Prostate gland (tissue), 2 donors: ENCODE measurements around the gene MIP. TPM values are rescaled to one million over a fixed set of nuclear protein-coding genes. Genes with fewer than 3 reads are reported as not detected.

ENCODE experiments used
- DNase-seq: peaks from one replicate; pipeline ENCODE4 v3.0.0-alpha.2; 2019; ENCODE audit warnings: low spot score
- H3K27ac ChIP-seq, 2 donors: fragments of 200-600 bp; sonication (generic); 2 replicates each; pipeline ENCODE4 v1.5.1; 2017 to 2019
- H3K27me3 ChIP-seq: fragments of 200-600 bp; sonication (generic); replicated peaks from 2 replicates; pipeline ENCODE4 v1.5.1; 2019; ENCODE audit not compliant: insufficient read depth
- H3K36me3 ChIP-seq, 2 donors: fragments of 200-600 bp; sonication (generic); 1 replicate in 1 of 2; 2 replicates in 1 of 2; pipeline versions ENCODE4 v1.5.1 to v1.8.1; 2017 to 2019
- H3K4me1 ChIP-seq: fragments of 200-600 bp; sonication (generic); replicated peaks from 2 replicates; pipeline ENCODE4 v1.5.1; 2019
- H3K4me3 ChIP-seq, 2 donors: fragments of 200-600 bp; sonication (generic); 2 replicates each; pipeline ENCODE4 v1.5.1; 2017 to 2019
- H3K9me3 ChIP-seq: fragments of 200-600 bp; sonication (generic); 2 replicates; pipeline ENCODE4 v1.5.1; 2017
- POLR2A ChIP-seq: fragments of 450-650 bp; IDR thresholded peaks from one replicate; pipeline ENCODE4 v1.6.1; 2016; ENCODE audit warnings: antibody characterized with exemption, mild to moderate bottlenecking
- POLR2AphosphoS5 ChIP-seq: sonication (generic); formaldehyde crosslinking; IDR thresholded peaks from one replicate; pipeline ENCODE4 v1.6.1; 2017; ENCODE audit warnings: antibody characterized with exemption
- WGBS: methylation state at CpG from one replicate; pipeline ENCODE4 v1.1.5; 2018; 5-methylcytosine and 5-hydroxymethylcytosine counted together
- intact Hi-C: fragments of 100-400 bp; cut with DNase I; formaldehyde crosslinking; loops from one replicate; pipeline ENCODE4 v1.14.2; 2022
- total RNA-seq, 2 donors: library from RNA; depleted of rRNA; stranded (reverse); fragments of >200 nt; gene quantifications; one replicate each; pipeline ENCODE4 v1.1.0, GENCODE V29; 2016
- TF ChIP-seq, protein P1 (sequence below), 4 experiments: fragments of 200-600 bp in 2 of 4; fragments of 450-650 bp in 2 of 4; sonication (generic) in 2 of 4; IDR thresholded peaks; 1 replicate in 3 of 4; 2 replicates in 1 of 4; pipeline ENCODE4 v1.5.1; 2016 to 2019; ENCODE audit warnings: antibody characterized with exemption in 4 of 4, mild to moderate bottlenecking in 2 of 4, moderate library complexity in 2 of 4

MIP gene
- total RNA-seq, 2 donors from 2014 or later, result not detected

DNA sequence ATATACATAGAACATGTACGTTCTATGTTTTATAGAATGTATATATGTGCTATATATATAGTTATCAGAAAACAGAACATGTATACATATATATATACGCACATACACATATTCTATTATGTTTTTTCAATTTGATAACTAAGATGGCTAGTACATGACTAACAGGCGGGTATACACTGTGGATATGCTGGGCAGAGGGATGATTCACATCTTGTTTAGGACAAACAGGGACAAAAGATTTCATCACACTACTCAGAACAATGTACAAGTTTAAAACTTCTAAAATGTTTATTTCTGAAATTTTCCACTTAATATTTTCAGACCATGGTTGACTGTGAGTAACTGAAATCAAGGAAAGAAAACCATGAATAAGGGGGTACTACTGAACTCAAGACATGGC, 22.6 kb downstream of the MIP start:
- Histone ChIP-seq H3K9me3 (no peaks in the 10 kb centered on the region), H3K36me3 (no peaks in the 10 kb centered on the region), H3K4me1 (no peaks in the 10 kb centered on the region), H3K4me3 (no peak overlapping the region), H3K27ac (no peak overlapping the region), H3K27me3 (no peaks in the 10 kb centered on the region)
- intact Hi-C loops, result no loop called here
- TF ChIP-seq, protein P1, sequence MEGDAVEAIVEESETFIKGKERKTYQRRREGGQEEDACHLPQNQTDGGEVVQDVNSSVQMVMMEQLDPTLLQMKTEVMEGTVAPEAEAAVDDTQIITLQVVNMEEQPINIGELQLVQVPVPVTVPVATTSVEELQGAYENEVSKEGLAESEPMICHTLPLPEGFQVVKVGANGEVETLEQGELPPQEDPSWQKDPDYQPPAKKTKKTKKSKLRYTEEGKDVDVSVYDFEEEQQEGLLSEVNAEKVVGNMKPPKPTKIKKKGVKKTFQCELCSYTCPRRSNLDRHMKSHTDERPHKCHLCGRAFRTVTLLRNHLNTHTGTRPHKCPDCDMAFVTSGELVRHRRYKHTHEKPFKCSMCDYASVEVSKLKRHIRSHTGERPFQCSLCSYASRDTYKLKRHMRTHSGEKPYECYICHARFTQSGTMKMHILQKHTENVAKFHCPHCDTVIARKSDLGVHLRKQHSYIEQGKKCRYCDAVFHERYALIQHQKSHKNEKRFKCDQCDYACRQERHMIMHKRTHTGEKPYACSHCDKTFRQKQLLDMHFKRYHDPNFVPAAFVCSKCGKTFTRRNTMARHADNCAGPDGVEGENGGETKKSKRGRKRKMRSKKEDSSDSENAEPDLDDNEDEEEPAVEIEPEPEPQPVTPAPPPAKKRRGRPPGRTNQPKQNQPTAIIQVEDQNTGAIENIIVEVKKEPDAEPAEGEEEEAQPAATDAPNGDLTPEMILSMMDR (IDR thresholded peaks at IDR 0.05), result no peak
- no peak for TF ChIP-seq POLR2A
- TF ChIP-seq POLR2AphosphoS5, result no peak
- DNase-seq, result no peak
- 95% methylated on average over 3 of the region's 3 CpGs for WGBS

- DNase-seq, result no peak
- H3K4me1 ChIP-seq, result no peaks in the 10 kb centered on the region
- H3K9me3 ChIP-seq, result no peaks in the 10 kb centered on the region
- H3K36me3 ChIP-seq, result no peaks in the 10 kb centered on the region
- intact Hi-C loops, result no loop called here
- no peak overlapping the region for H3K27ac ChIP-seq
- H3K27me3 ChIP-seq, result no peaks in the 10 kb centered on the region
- 97% methylated on average over 11 of the region's 11 CpGs for WGBS
- TF ChIP-seq POLR2A, result no peak
- TF ChIP-seq POLR2AphosphoS5, result no peak
- TF ChIP-seq, protein P1 (IDR thresholded peaks at IDR 0.05), result no peak
- no peak overlapping the region for H3K4me3 ChIP-seq
These were observed 23.2 kb downstream of the MIP start for GRCh38 chr12:56431288-56431687.

GRCh38 chr12:56425940-56426438, 28.5 kb downstream of the MIP start:
- 61% methylated on average over 3 of the region's 3 CpGs for WGBS
- intact Hi-C loops, result no loop called here
- H3K27me3 ChIP-seq, result no peaks in the 10 kb centered on the region
- no peak overlapping the region for H3K27ac ChIP-seq
- no peak for DNase-seq
- no peaks in the 10 kb centered on the region for H3K9me3 ChIP-seq
- TF ChIP-seq, protein P1 (IDR thresholded peaks at IDR 0.05), result no peak
- TF ChIP-seq POLR2A (no peak), POLR2AphosphoS5 (no peak)
- no peaks in the 10 kb centered on the region for H3K36me3 ChIP-seq
- H3K4me3 ChIP-seq, result no peak overlapping the region
- H3K4me1 ChIP-seq, result no peaks in the 10 kb centered on the region

- Histone ChIP-seq H3K4me3 (no peak overlapping the region), H3K4me1 (no peaks in the 10 kb centered on the region), H3K27me3 (no peaks in the 10 kb centered on the region), H3K36me3 (no peaks in the 10 kb centered on the region), H3K27ac (no peak overlapping the region), H3K9me3 (no peaks in the 10 kb centered on the region)
- TF ChIP-seq, protein P1 (IDR thresholded peaks at IDR 0.05), result no peak
- TF ChIP-seq POLR2A (no peak), POLR2AphosphoS5 (no peak)
- no peak for DNase-seq
- 79% methylated on average over 1 of the region's 1 CpG for WGBS
- intact Hi-C loops, result no loop called here
These were observed 29.3 kb downstream of the MIP start for GRCh38 chr12:56425193-56425592.

DNA sequence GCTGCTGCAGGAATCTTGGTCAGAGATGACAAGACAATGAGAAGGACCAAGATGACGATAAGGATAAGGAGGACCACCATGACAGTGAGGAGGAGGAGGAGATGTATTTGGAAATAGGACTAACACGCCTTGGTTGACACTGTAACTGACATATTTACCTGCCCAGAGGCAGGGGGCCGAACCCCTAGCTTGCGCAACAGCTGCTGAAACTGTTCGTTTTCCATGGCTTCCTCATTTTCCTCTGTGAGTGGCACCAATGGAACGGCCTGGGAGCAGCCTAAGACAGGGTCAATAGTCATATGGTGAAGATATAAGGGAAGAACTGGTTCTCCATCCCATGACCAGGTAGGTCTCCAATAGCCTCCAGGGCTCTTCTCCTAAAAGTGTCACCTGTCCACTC, 34.0 kb downstream of the MIP start:
- H3K4me3 ChIP-seq, result no peak overlapping the region
- no peak for DNase-seq
- H3K4me1 ChIP-seq, result no peaks in the 10 kb centered on the region
- WGBS, result 87% methylated on average over 6 of the region's 6 CpGs
- intact Hi-C loops, result no loop called here
- TF ChIP-seq POLR2AphosphoS5, result no peak
- TF ChIP-seq, protein P1 (IDR thresholded peaks at IDR 0.05), result no peak
- no peak for TF ChIP-seq POLR2A
- H3K36me3 ChIP-seq, result no peaks in the 10 kb centered on the region
- H3K27me3 ChIP-seq, result no peaks in the 10 kb centered on the region
- H3K9me3 ChIP-seq, result no peaks in the 10 kb centered on the region
- no peak overlapping the region for H3K27ac ChIP-seq
